ENCODE data around the gene UBLCP1. TPM values are rescaled to one million over a fixed set of nuclear protein-coding genes. Genes with fewer than 3 reads are reported as not detected.
A peak's percentile ranks its signal among the peaks of the same experiment; 100 is the strongest.
"Not testable (repeated sequence)": the region's sequence is repeated elsewhere in the genome, so short reads cannot be mapped to it uniquely, and the experiment has no call there.

Gene UBLCP1
- total RNA-seq, 3 donors from 2014 or later (not counting 1 experiment from before 2014, with no cell fraction given), result 30.0 to 37.9 (median 32.1) TPM

GRCh38 chr5:159257629-159258283, 5.3 kb upstream of the UBLCP1 start:
- WGBS (ENCODE audit: insufficient coverage), result 85% methylated on average over 4 of the region's 6 CpGs
- no peaks in the 10 kb centered on the region for H3K36me3 ChIP-seq (ENCODE audit: control insufficient read depth, insufficient read depth, low read length)
- Mint-ChIP-seq H3K27me3 (ENCODE audit: low read depth in 2 of 2) (peaks cover 32 to 37% of the 10 kb centered on the region in 2 donors), H3K27ac (no peak overlapping the region), H3K4me1 (peaks cover 8 to 14% of the 10 kb centered on the region in 2 donors), H3K4me3 (no peak overlapping the region), H3K9me3 (peaks cover 0 to 2% of the 10 kb centered on the region in 2 donors), H3K36me3 (peaks cover 11% of the 10 kb centered on the region)
- no peak for DNase-seq
- no peaks in the 10 kb centered on the region for H3K9me3 ChIP-seq (ENCODE audit: control insufficient read depth, insufficient read depth, low read length)
- no peak for TF ChIP-seq CTCF (IDR thresholded peaks at IDR 0.05)
- no peak overlapping the region for H3K4me3 ChIP-seq (ENCODE audit: low read length)
- intact Hi-C loops (cut with micrococcal nuclease), result no loop called here
- no peaks in the 10 kb centered on the region for H3K27me3 ChIP-seq (ENCODE audit: control insufficient read depth, insufficient read depth, low read length)
- no peak overlapping the region for H3K27ac ChIP-seq (ENCODE audit: low read length)
- H3K4me1 ChIP-seq (ENCODE audit: control insufficient read depth, insufficient read depth, low read length), result peaks cover 4% of the 10 kb centered on the region
- no peak for ATAC-seq

- DNase-seq, result no peak
- Mint-ChIP-seq H3K9me3 (peaks cover 0 to 2% of the 10 kb centered on the region in 2 donors), H3K36me3 (peaks cover 11% of the 10 kb centered on the region), H3K4me3 (no peak overlapping the region), H3K27ac (no peak overlapping the region), H3K4me1 (peaks cover 14 to 17% of the 10 kb centered on the region in 2 donors), H3K27me3 (ENCODE audit: low read depth in 2 of 2) (peaks cover 28 to 33% of the 10 kb centered on the region in 2 donors)
- no peaks in the 10 kb centered on the region for H3K36me3 ChIP-seq (ENCODE audit: control insufficient read depth, insufficient read depth, low read length)
- H3K4me1 ChIP-seq (ENCODE audit: control insufficient read depth, insufficient read depth, low read length), result peaks cover 5% of the 10 kb centered on the region
- WGBS (ENCODE audit: insufficient coverage), result 100% methylated on average over 1 of the region's 2 CpGs
- ATAC-seq, result no peak
- H3K4me3 ChIP-seq (ENCODE audit: low read length), result no peak overlapping the region
- H3K27me3 ChIP-seq (ENCODE audit: control insufficient read depth, insufficient read depth, low read length), result no peaks in the 10 kb centered on the region
- no peaks in the 10 kb centered on the region for H3K9me3 ChIP-seq (ENCODE audit: control insufficient read depth, insufficient read depth, low read length)
- no peak for TF ChIP-seq CTCF (IDR thresholded peaks at IDR 0.05)
- intact Hi-C loops (cut with micrococcal nuclease), result no loop called here
- H3K27ac ChIP-seq (ENCODE audit: low read length), result no peak overlapping the region
Observed at GRCh38 chr5:159258361-159258760, 4.7 kb upstream of the UBLCP1 start.

GRCh38 chr5:159260212-159260611, 2.9 kb upstream of the UBLCP1 start:
- H3K27me3 ChIP-seq (ENCODE audit: control insufficient read depth, insufficient read depth, low read length); intact Hi-C loops (cut with micrococcal nuclease); H3K9me3 ChIP-seq (ENCODE audit: control insufficient read depth, insufficient read depth, low read length); H3K9me3 Mint-ChIP-seq; H3K36me3 ChIP-seq (ENCODE audit: control insufficient read depth, insufficient read depth, low read length); H3K4me3 ChIP-seq (ENCODE audit: low read length); ATAC-seq; H3K27ac Mint-ChIP-seq; H3K27ac ChIP-seq (ENCODE audit: low read length); H3K4me1 ChIP-seq (ENCODE audit: control insufficient read depth, insufficient read depth, low read length); DNase-seq: not testable (repeated sequence)
- Mint-ChIP-seq H3K36me3 (peaks cover 11% of the 10 kb centered on the region), H3K27me3 (ENCODE audit: low read depth in 2 of 2) (peaks cover 24 to 31% of the 10 kb centered on the region in 2 donors), H3K4me3 (peak overlapping the region; percentile 41), H3K4me1 (peaks cover 27 to 29% of the 10 kb centered on the region in 2 donors)
- WGBS (ENCODE audit: insufficient coverage), result 100% methylated on average over 3 of the region's 4 CpGs

- H3K27ac ChIP-seq (ENCODE audit: low read length), result peak overlapping the region; percentile 89
- no peaks in the 10 kb centered on the region for H3K9me3 ChIP-seq (ENCODE audit: control insufficient read depth, insufficient read depth, low read length)
- ATAC-seq, result peak; percentile 2 to 19 (median 5)
- no peaks in the 10 kb centered on the region for H3K36me3 Mint-ChIP-seq
- TF ChIP-seq CTCF (IDR thresholded peaks at IDR 0.05), result no peak
- H3K9me3 Mint-ChIP-seq, result peaks cover 0 to 2% of the 10 kb centered on the region in 2 donors
- no peaks in the 10 kb centered on the region for H3K27me3 ChIP-seq (ENCODE audit: control insufficient read depth, insufficient read depth, low read length)
- peaks cover 9% of the 10 kb centered on the region for H3K4me1 ChIP-seq (ENCODE audit: control insufficient read depth, insufficient read depth, low read length)
- peaks cover 1 to 11% of the 10 kb centered on the region in 2 donors for H3K27me3 Mint-ChIP-seq (ENCODE audit: low read depth in 2 of 2)
- peak overlapping the region; percentile 69 for H3K4me3 ChIP-seq (ENCODE audit: low read length)
- H3K27ac Mint-ChIP-seq, result peak overlapping the region; percentile 97 to 99
- H3K4me1 Mint-ChIP-seq, result peaks cover 33 to 44% of the 10 kb centered on the region in 2 donors
- no peak for DNase-seq
- intact Hi-C loops (cut with micrococcal nuclease), result loop anchor here (2.0 kb wide), 2 partner anchors 106 to 746 kb away; partner anchors contain the start of gene TTC1
- no peaks in the 10 kb centered on the region for H3K36me3 ChIP-seq (ENCODE audit: control insufficient read depth, insufficient read depth, low read length)
- WGBS (ENCODE audit: insufficient coverage), result 20% methylated on average over 10 of the region's 10 CpGs
- peak overlapping the region; percentile 98 for H3K4me3 Mint-ChIP-seq
Observed at GRCh38 chr5:159262472-159262858, 625 bp upstream of the UBLCP1 start.
